ENCODE measurements around the gene STON1. TPM values are rescaled to one million over a fixed set of nuclear protein-coding genes. Genes with fewer than 3 reads are reported as not detected.

Gene STON1
- total and polyA plus RNA-seq, 2 donors (not counting 3 experiments of a cell fraction or from before 2014, with no cell fraction given), result 6.3 to 12.1 TPM

DNA sequence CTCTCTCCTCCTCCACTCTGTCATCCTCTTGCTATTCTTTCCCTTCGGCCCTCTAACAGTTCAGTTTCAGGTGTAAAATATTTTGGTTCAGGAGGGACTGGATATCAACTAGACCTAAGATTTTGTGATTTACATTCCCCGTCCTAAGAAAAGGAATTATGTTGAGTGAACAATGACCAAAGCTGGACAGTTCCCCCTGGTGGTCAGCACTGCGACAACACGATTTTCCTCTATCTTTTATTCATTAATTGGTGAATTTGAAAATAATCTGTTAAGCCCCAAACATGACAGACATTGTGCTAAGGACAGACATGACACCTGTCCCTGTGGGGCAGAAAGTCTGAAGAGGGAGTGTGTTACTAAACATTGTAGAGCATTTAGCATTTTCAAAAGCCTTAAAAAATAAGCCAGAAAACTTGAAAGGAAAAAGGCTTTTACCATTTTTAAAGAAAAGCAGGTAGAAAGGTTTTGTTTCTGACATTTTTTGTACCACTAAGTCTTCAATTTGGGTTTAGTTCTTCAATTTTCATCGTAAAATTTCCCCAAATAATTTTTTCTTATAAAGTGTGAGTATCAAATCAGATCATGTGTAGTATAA is 59.3 kb downstream of the STON1 start:
- intact Hi-C loops (cut with micrococcal nuclease) (loop anchor here (1.0 to 10.0 kb wide), 5 partner anchors 78 to 734 kb away; partner anchors contain the start of gene FBXO11), dilution Hi-C loops (cut with MboI; ENCODE audit: extremely low pct_ligation_motif_present, low sequenced_read_pairs) (no loop called here)
- H3K79me2 ChIP-seq (ENCODE audit: control insufficient read depth, insufficient read depth, low read length), result no peaks in the 10 kb centered on the region
- ChIA-PET CTCF (interaction anchor here (0.6 to 2.7 kb wide), 13 partner anchors 11 to 1813 kb away, joined by 3 to 37 read pairs (median 3); no protein-coding TSS in a partner anchor), POLR2A (no interaction called here)
- H3K27ac ChIP-seq (ENCODE audit: insufficient read depth, low read depth, low read length), result no peak overlapping the region
- H2AFZ ChIP-seq (ENCODE audit: low read depth, low read length), result peak overlapping the region; percentile 59
- no peaks in the 10 kb centered on the region for H3K9me1 ChIP-seq (replicated peaks; ENCODE audit: control insufficient read depth, extremely low read depth, insufficient read depth, low read length)
- H3K27me3 ChIP-seq (ENCODE audit: control insufficient read depth in 2 of 2, insufficient read depth in 2 of 2, low read length in 2 of 2), result no peaks in the 10 kb centered on the region
- DNase-seq (ENCODE audit: low read depth, low spot score) (peak; percentile 72), FAIRE-seq (peak; percentile 91)
- no peaks in the 10 kb centered on the region for H3K4me1 ChIP-seq (ENCODE audit: control insufficient read depth, extremely low read depth, insufficient read depth, low read length)
- no peaks in the 10 kb centered on the region for H3K9me3 ChIP-seq (replicated peaks; ENCODE audit: control insufficient read depth, insufficient read depth, low read length)
- no peak overlapping the region for H3K9ac ChIP-seq (replicated peaks; ENCODE audit: extremely low read depth, insufficient read depth, low read length)
- H3K36me3 ChIP-seq (ENCODE audit: control insufficient read depth in 2 of 2, extremely low read depth in 1 of 2, insufficient read depth in 2 of 2, low read length in 2 of 2), result peaks cover 0 to 1% of the 10 kb centered on the region in 2 experiments
- no peaks in the 10 kb centered on the region for H4K20me1 ChIP-seq (replicated peaks; ENCODE audit: control insufficient read depth, extremely low read depth, insufficient read depth, low read length)
- no peak overlapping the region for H3K4me3 ChIP-seq (replicated peaks in 1 of 3; ENCODE audit: insufficient read depth in 1 of 3, low read depth in 1 of 3, low read length in 3 of 3)
- no peak overlapping the region for H3K4me2 ChIP-seq (ENCODE audit: insufficient read depth, low read length)
- no TSS peak for BruUV-seq (replicated peaks)
- TF ChIP-seq, protein P1, sequence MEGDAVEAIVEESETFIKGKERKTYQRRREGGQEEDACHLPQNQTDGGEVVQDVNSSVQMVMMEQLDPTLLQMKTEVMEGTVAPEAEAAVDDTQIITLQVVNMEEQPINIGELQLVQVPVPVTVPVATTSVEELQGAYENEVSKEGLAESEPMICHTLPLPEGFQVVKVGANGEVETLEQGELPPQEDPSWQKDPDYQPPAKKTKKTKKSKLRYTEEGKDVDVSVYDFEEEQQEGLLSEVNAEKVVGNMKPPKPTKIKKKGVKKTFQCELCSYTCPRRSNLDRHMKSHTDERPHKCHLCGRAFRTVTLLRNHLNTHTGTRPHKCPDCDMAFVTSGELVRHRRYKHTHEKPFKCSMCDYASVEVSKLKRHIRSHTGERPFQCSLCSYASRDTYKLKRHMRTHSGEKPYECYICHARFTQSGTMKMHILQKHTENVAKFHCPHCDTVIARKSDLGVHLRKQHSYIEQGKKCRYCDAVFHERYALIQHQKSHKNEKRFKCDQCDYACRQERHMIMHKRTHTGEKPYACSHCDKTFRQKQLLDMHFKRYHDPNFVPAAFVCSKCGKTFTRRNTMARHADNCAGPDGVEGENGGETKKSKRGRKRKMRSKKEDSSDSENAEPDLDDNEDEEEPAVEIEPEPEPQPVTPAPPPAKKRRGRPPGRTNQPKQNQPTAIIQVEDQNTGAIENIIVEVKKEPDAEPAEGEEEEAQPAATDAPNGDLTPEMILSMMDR (IDR thresholded peaks at IDR 0.05; ENCODE audit: extremely low read depth in 1 of 2, insufficient read depth in 1 of 2, low read depth in 1 of 2, low read length in 2 of 2), result peak; percentile 71
- TF ChIP-seq POLR2A (IDR thresholded peaks at IDR 0.05; ENCODE audit: low read depth, low read length) (no peak), GATA2 (IDR thresholded peaks at IDR 0.05; ENCODE audit: insufficient read depth, insufficient read length, low read depth, low read length) (no peak), MAX (IDR thresholded peaks at IDR 0.05; ENCODE audit: insufficient read depth, insufficient read length) (no peak)

DNA sequence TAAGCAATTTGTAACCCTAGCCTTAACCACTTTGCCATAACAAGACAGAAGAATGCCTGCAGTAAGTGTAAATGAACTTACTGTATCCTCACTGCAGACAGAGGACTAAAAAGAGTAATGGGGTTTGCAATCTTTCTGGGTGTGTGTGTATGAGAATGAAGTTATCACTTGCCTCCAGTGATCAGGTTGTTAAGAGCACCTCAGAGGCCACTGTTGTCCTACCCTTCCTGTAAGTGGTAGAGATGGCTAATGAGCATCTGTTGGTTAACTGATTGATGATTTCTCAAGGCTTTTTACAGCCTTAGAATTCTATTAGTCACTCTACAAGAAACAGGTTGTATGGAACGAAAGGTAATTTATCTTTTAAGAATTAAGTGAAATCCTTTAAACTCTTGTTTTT is 60.1 kb downstream of the STON1 start:
- BruUV-seq (replicated peaks), result no TSS peak
- H3K9me3 ChIP-seq (replicated peaks; ENCODE audit: control insufficient read depth, insufficient read depth, low read length), result no peaks in the 10 kb centered on the region

More for the DNA sequence above, 60.1 kb downstream of the STON1 start:
- peak; percentile 4 for FAIRE-seq
- TF ChIP-seq MYC (IDR thresholded peaks at IDR 0.05; ENCODE audit: low read depth, low read length) (no peak), GATA2 (IDR thresholded peaks at IDR 0.05; ENCODE audit: insufficient read depth, insufficient read length, low read depth, low read length) (no peak), POLR2AphosphoS5 (IDR thresholded peaks at IDR 0.05; ENCODE audit: insufficient read depth, low read depth, low read length) (no peak), MAX (IDR thresholded peaks at IDR 0.05; ENCODE audit: insufficient read depth, insufficient read length) (no peak), FOS (IDR thresholded peaks at IDR 0.05; ENCODE audit: borderline replicate concordance, insufficient read depth, low read length) (no peak), EZH2 (IDR thresholded peaks at IDR 0.05; ENCODE audit: borderline replicate concordance, low read depth, low read length, severe bottlenecking) (no peak), POLR2A (IDR thresholded peaks at IDR 0.05; ENCODE audit: low read depth, low read length) (no peak), JUN (IDR thresholded peaks at IDR 0.05; ENCODE audit: borderline replicate concordance, insufficient read depth, insufficient read length, low read depth) (no peak)
- TF ChIP-seq, protein P1 (IDR thresholded peaks at IDR 0.05; ENCODE audit: extremely low read depth in 1 of 2, insufficient read depth in 1 of 2, low read depth in 1 of 2, low read length in 2 of 2), result no peak
- Histone ChIP-seq H4K20me1 (replicated peaks; ENCODE audit: control insufficient read depth, extremely low read depth, insufficient read depth, low read length) (no peaks in the 10 kb centered on the region), H3K9ac (replicated peaks; ENCODE audit: extremely low read depth, insufficient read depth, low read length) (no peak overlapping the region), H3K9me1 (replicated peaks; ENCODE audit: control insufficient read depth, extremely low read depth, insufficient read depth, low read length) (no peaks in the 10 kb centered on the region), H2AFZ (ENCODE audit: low read depth, low read length) (no peak overlapping the region), H3K36me3 (ENCODE audit: control insufficient read depth in 2 of 2, extremely low read depth in 1 of 2, insufficient read depth in 2 of 2, low read length in 2 of 2) (peaks cover 0 to 1% of the 10 kb centered on the region in 2 experiments), H3K4me3 (replicated peaks in 1 of 3; ENCODE audit: insufficient read depth in 1 of 3, low read depth in 1 of 3, low read length in 3 of 3) (no peak overlapping the region), H3K27ac (ENCODE audit: insufficient read depth, low read depth, low read length) (no peak overlapping the region), H3K27me3 (ENCODE audit: control insufficient read depth in 2 of 2, insufficient read depth in 2 of 2, low read length in 2 of 2) (no peaks in the 10 kb centered on the region), H3K79me2 (ENCODE audit: control insufficient read depth, insufficient read depth, low read length) (no peaks in the 10 kb centered on the region), H3K4me2 (ENCODE audit: insufficient read depth, low read length) (no peak overlapping the region), H3K4me1 (ENCODE audit: control insufficient read depth, extremely low read depth, insufficient read depth, low read length) (no peaks in the 10 kb centered on the region)
- ChIA-PET POLR2A (no interaction called here), CTCF (no interaction called here)
- dilution Hi-C loops (cut with MboI; ENCODE audit: extremely low pct_ligation_motif_present, low sequenced_read_pairs), result no loop called here
- intact Hi-C loops (cut with micrococcal nuclease), result no loop called here
- DNase-seq (ENCODE audit: low read depth, low spot score), result no peak

Data from endothelial cell of umbilical vein (primary cell).